Spleen (tissue), 7 donors: ENCODE results near the gene CCDC148.

Experiments used
- POLR2A ChIP-seq, 3 donors: fragments of 450-650 bp; IDR thresholded peaks; one replicate each; pipeline ENCODE4 v1.5.1; 2017; ENCODE audit warnings: antibody characterized with exemption in 3 of 3, mild to moderate bottlenecking in 1 of 3
- POLR2AphosphoS5 ChIP-seq, 3 donors: sonication (generic); formaldehyde crosslinking; IDR thresholded peaks; one replicate each; pipeline ENCODE4 v1.5.1; 2017; ENCODE audit warnings: antibody characterized with exemption in 3 of 3
- TF ChIP-seq, protein P1 (sequence below), 11 experiments: fragments of 200-600 bp in 7 of 11; fragments of 450-650 bp in 4 of 11; sonication (generic) in 4 of 11; IDR thresholded peaks in 8 of 11; conservative IDR thresholded peaks in 3 of 11; 1 replicate in 7 of 11; 2 replicates in 4 of 11; pipeline versions ENCODE4 v1.4.0 to v1.8.0; 2016 to 2021; ENCODE audit warnings: antibody characterized with exemption in 11 of 11, inconsistent platforms in 4 of 11, mild to moderate bottlenecking in 1 of 11
- donor health status: DM: no; HTN: no; CAD: no; lungs with moderate emphysema.
- donor health status: DM: no; HTN: no; CAD: no.
- donor health status: DM: no; HTN: no; CAD: no.

GRCh38 chr2:158457826-158458616 lies 1.5 kb upstream of the CCDC148 start:
- TF ChIP-seq, protein P1, sequence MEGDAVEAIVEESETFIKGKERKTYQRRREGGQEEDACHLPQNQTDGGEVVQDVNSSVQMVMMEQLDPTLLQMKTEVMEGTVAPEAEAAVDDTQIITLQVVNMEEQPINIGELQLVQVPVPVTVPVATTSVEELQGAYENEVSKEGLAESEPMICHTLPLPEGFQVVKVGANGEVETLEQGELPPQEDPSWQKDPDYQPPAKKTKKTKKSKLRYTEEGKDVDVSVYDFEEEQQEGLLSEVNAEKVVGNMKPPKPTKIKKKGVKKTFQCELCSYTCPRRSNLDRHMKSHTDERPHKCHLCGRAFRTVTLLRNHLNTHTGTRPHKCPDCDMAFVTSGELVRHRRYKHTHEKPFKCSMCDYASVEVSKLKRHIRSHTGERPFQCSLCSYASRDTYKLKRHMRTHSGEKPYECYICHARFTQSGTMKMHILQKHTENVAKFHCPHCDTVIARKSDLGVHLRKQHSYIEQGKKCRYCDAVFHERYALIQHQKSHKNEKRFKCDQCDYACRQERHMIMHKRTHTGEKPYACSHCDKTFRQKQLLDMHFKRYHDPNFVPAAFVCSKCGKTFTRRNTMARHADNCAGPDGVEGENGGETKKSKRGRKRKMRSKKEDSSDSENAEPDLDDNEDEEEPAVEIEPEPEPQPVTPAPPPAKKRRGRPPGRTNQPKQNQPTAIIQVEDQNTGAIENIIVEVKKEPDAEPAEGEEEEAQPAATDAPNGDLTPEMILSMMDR (IDR thresholded peaks at IDR 0.05 in 8 of 11, conservative IDR thresholded peaks at IDR 0.05 in 3 of 11): peak in 7 of 11 experiments; percentile 21 to 52 (median 41)
- TF ChIP-seq POLR2A (IDR thresholded peaks at IDR 0.05) (no peak), POLR2AphosphoS5 (IDR thresholded peaks at IDR 0.05) (peak; percentile 27 to 81 (median 76))
